WTC11 (cell line): ENCODE data around the gene WDR83. TPM values are rescaled to one million over a fixed set of nuclear protein-coding genes. Genes with fewer than 3 reads are reported as not detected.

Experiments used
- ATAC-seq: fragments of 200-7000 bp; cut with Tn5 transposase; 2 replicates; pipeline ENCODE4 v1.10.0; 2021; ENCODE audit warnings: mild to moderate bottlenecking, moderate library complexity
- CTCF ChIA-PET: fragments of 300-600 bp; sonication (Branson Sonifier 250); formaldehyde crosslinking; loops from one replicate; lab custom pipeline; 2021; ENCODE audit warnings: antibody characterized with exemption; lab: Charles Lee
- POLR2A ChIA-PET: fragments of 350-600 bp; sonication (Branson Sonifier 250); formaldehyde crosslinking; loops from one replicate; lab custom pipeline; 2021; ENCODE audit warnings: antibody characterized with exemption; lab: Charles Lee
- DNase-seq: peaks from one replicate; pipeline ENCODE4 v3.0.0; 2021; ENCODE audit warnings: low spot score
- H3K27ac Mint-ChIP-seq: 2 replicates; pipeline ENCODE4 v1.8.0; 2021; ENCODE audit warnings: mixed read lengths
- H3K27me3 Mint-ChIP-seq: 2 replicates; pipeline ENCODE4 v1.8.0; 2021; ENCODE audit warnings: low read depth, mild to moderate bottlenecking, moderate library complexity, mixed read lengths
- H3K36me3 Mint-ChIP-seq: 2 replicates; pipeline ENCODE4 v1.8.0; 2021; ENCODE audit warnings: mixed read lengths
- H3K4me1 Mint-ChIP-seq: 2 replicates; pipeline ENCODE4 v1.8.0; 2022; ENCODE audit warnings: mixed read lengths
- H3K4me3 Mint-ChIP-seq: 2 replicates; pipeline ENCODE4 v1.8.0; 2021; ENCODE audit warnings: mild to moderate bottlenecking, moderate library complexity, mixed read lengths
- H3K9me3 Mint-ChIP-seq: 2 replicates; pipeline ENCODE4 v1.8.0; 2021; ENCODE audit warnings: mixed read lengths
- ATF1 ChIP-seq: sonication (generic); formaldehyde crosslinking; IDR thresholded peaks from 2 replicates; pipeline ENCODE4 v1.8.1; 2023; ENCODE audit warnings: mild to moderate bottlenecking, moderate library complexity, missing genetic modification reagents
- ATF3 ChIP-seq: sonication (generic); formaldehyde crosslinking; conservative IDR thresholded peaks from 2 replicates; pipeline ENCODE4 v1.8.1; 2022; ENCODE audit warnings: mild to moderate bottlenecking, missing genetic modification reagents
- CREM ChIP-seq: sonication (generic); formaldehyde crosslinking; IDR thresholded peaks from 2 replicates; pipeline ENCODE4 v1.8.1; 2022; ENCODE audit warnings: mild to moderate bottlenecking, missing genetic modification reagents, moderate library complexity
- CTCF ChIP-seq: fragments of 200-600 bp; IDR thresholded peaks from 2 replicates; pipeline ENCODE4 v1.8.0; 2022; ENCODE audit warnings: antibody characterized with exemption
- FOXP4 ChIP-seq: sonication (generic); formaldehyde crosslinking; IDR thresholded peaks from 2 replicates; pipeline ENCODE4 v1.8.0; 2022; ENCODE audit warnings: mild to moderate bottlenecking, missing genetic modification reagents
- HMGXB4 ChIP-seq: sonication (generic); formaldehyde crosslinking; IDR thresholded peaks from 2 replicates; pipeline ENCODE4 v1.8.1; 2023; ENCODE audit warnings: mild to moderate bottlenecking, moderate library complexity, missing genetic modification reagents
- MLX ChIP-seq: sonication (generic); formaldehyde crosslinking; IDR thresholded peaks from 2 replicates; pipeline ENCODE4 v1.8.1; 2023; ENCODE audit warnings: mild to moderate bottlenecking, missing genetic modification reagents, moderate library complexity
- NR3C1 ChIP-seq: sonication (generic); formaldehyde crosslinking; conservative IDR thresholded peaks from 2 replicates; pipeline ENCODE4 v1.8.1; 2023; ENCODE audit warnings: low read depth, mild to moderate bottlenecking, missing genetic modification reagents
- TEAD4 ChIP-seq: sonication (generic); formaldehyde crosslinking; IDR thresholded peaks from 2 replicates; pipeline ENCODE4 v1.8.0; 2022; ENCODE audit warnings: mild to moderate bottlenecking, missing genetic modification reagents
- USF2 ChIP-seq: sonication (generic); formaldehyde crosslinking; IDR thresholded peaks from 2 replicates; pipeline ENCODE4 v1.8.1; 2023; ENCODE audit warnings: mild to moderate bottlenecking, missing genetic modification reagents, moderate library complexity
- ZBTB21 ChIP-seq: sonication (generic); formaldehyde crosslinking; IDR thresholded peaks from 2 replicates; pipeline ENCODE4 v1.8.1; 2023; ENCODE audit warnings: mild to moderate bottlenecking, missing genetic modification reagents, borderline replicate concordance
- total RNA-seq: library from RNA; stranded (reverse); gene quantifications from 3 replicates; pipeline ENCODE4 v1.2.3, GENCODE V29; 2021
- TF ChIP-seq, protein P1 (sequence below): sonication (generic); formaldehyde crosslinking; IDR thresholded peaks from 2 replicates; pipeline ENCODE4 v1.8.0; 2022; ENCODE audit warnings: missing genetic modification reagents
- TF ChIP-seq, protein P2 (sequence below): sonication (generic); formaldehyde crosslinking; IDR thresholded peaks from 2 replicates; pipeline ENCODE4 v1.8.0; 2022; ENCODE audit warnings: mild to moderate bottlenecking, missing genetic modification reagents

Gene WDR83
- total RNA-seq, 1 experiment from 2014 or later: 21.8 TPM

DNA sequence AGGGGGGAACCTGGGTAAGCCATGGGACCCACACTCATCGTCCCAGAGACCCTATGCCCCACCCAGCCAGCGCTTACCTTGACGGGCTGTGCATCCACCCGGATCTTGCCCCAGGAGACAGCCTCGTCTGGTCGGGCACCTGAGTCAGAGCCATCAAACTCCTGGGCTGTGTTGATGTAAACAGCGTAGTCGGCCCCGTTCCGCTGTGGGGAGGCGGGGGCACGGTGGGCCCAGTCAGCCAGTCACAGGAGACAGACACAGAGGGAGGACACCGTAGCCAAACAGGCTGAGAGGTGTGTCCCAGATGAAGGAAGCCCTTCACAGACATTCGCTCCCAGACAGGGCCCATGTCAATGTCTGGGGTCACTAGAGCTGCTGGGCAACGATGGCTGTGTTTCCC is 9.3 kb downstream of the WDR83 start:
- no peaks in the 10 kb centered on the region for H3K9me3 Mint-ChIP-seq
- H3K27ac Mint-ChIP-seq: no peak overlapping the region
- 0 out of 2 replicates have a peak, but pooled peaks have one; percentile 19 for TF ChIP-seq ATF3 (CRISPR knock-in tag)
- no peak for TF ChIP-seq USF2 (CRISPR knock-in tag)
- peaks cover 4% of the 10 kb centered on the region; the same call in 1 of the 2 replicates for H3K4me1 Mint-ChIP-seq
- H3K36me3 Mint-ChIP-seq: peaks cover 58% of the 10 kb centered on the region
- DNase-seq (no peak), ATAC-seq (no peak)
- ChIA-PET CTCF (interaction anchor here (0.6 to 2.4 kb wide), 9 partner anchors 10 to 126 kb away, joined by 3 to 12 read pairs (median 6); partner anchors contain the start of genes MAN2B1, THSD8, WDR83 and ZNF490), POLR2A (interaction anchor here (0.8 kb wide), 1 partner anchor 18 kb away, joined by 3 read pairs; no protein-coding TSS in a partner anchor)
- no peak overlapping the region for H3K4me3 Mint-ChIP-seq
- H3K27me3 Mint-ChIP-seq: no peaks in the 10 kb centered on the region

- Mint-ChIP-seq H3K36me3 (peaks cover 62% of the 10 kb centered on the region), H3K27ac (no peak overlapping the region)
- CTCF ChIA-PET: interaction anchor here (0.6 to 2.4 kb wide), 14 partner anchors 10 to 172 kb away, joined by 3 to 12 read pairs (median 4); partner anchors contain the start of genes GET3, MAN2B1, THSD8 and WDR83
- TF ChIP-seq USF2 (CRISPR knock-in tag) (no peak), CTCF (peak; percentile 83), MLX (CRISPR knock-in tag) (no peak)
- TF ChIP-seq, protein P1, sequence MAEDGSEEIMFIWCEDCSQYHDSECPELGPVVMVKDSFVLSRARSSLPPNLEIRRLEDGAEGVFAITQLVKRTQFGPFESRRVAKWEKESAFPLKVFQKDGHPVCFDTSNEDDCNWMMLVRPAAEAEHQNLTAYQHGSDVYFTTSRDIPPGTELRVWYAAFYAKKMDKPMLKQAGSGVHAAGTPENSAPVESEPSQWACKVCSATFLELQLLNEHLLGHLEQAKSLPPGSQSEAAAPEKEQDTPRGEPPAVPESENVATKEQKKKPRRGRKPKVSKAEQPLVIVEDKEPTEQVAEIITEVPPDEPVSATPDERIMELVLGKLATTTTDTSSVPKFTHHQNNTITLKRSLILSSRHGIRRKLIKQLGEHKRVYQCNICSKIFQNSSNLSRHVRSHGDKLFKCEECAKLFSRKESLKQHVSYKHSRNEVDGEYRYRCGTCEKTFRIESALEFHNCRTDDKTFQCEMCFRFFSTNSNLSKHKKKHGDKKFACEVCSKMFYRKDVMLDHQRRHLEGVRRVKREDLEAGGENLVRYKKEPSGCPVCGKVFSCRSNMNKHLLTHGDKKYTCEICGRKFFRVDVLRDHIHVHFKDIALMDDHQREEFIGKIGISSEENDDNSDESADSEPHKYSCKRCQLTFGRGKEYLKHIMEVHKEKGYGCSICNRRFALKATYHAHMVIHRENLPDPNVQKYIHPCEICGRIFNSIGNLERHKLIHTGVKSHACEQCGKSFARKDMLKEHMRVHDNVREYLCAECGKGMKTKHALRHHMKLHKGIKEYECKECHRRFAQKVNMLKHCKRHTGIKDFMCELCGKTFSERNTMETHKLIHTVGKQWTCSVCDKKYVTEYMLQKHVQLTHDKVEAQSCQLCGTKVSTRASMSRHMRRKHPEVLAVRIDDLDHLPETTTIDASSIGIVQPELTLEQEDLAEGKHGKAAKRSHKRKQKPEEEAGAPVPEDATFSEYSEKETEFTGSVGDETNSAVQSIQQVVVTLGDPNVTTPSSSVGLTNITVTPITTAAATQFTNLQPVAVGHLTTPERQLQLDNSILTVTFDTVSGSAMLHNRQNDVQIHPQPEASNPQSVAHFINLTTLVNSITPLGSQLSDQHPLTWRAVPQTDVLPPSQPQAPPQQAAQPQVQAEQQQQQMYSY (CRISPR knock-in tag): no peak
- TF ChIP-seq, protein P2, sequence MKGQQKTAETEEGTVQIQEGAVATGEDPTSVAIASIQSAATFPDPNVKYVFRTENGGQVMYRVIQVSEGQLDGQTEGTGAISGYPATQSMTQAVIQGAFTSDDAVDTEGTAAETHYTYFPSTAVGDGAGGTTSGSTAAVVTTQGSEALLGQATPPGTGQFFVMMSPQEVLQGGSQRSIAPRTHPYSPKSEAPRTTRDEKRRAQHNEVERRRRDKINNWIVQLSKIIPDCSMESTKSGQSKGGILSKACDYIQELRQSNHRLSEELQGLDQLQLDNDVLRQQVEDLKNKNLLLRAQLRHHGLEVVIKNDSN (CRISPR knock-in tag): no peak
- TF ChIP-seq, all 79 proteins: peak for 1
- peaks cover 7% of the 10 kb centered on the region; the same call in 1 of the 2 replicates for H3K4me1 Mint-ChIP-seq
- no peak overlapping the region for H3K4me3 Mint-ChIP-seq
- no peaks in the 10 kb centered on the region for H3K27me3 Mint-ChIP-seq
- no peaks in the 10 kb centered on the region for H3K9me3 Mint-ChIP-seq
- DNase-seq (peak; percentile 97), ATAC-seq (peak; percentile 52)
- POLR2A ChIA-PET: interaction anchor here (0.8 kb wide), 1 partner anchor 19 kb away, joined by 3 read pairs; no protein-coding TSS in a partner anchor
These were observed 9.8 kb downstream of the WDR83 start for GRCh38 chr19:12676384-12676792.

DNA sequence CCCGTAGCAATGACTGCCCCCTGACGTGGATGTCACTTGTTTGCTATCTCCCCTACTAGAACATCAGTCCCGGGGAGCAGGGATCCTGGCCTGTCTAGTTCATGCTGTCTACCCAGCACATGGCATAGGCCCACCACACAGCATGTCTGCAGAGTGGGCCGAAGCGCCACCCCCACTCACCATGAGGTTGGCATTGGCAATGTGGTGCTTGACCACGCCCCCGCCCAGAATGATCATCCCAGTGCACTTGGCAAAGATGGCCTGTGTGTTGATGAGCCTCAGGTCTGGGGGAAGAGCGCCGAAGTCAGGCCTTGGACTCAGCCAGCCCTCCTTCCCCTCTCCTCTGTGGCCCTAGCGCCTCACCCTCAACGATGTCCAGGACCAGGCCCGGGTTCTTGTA is 10.3 kb downstream of the WDR83 start:
- ATAC-seq (no peak), DNase-seq (no peak)
- ChIA-PET POLR2A (no interaction called here), CTCF (interaction anchor here (0.6 to 2.4 kb wide), 13 partner anchors 11 to 171 kb away, joined by 3 to 12 read pairs (median 4); partner anchors contain the start of genes GET3, MAN2B1, THSD8 and WDR83)
- Mint-ChIP-seq H3K27ac (no peak overlapping the region), H3K36me3 (peaks cover 59% of the 10 kb centered on the region), H3K9me3 (no peaks in the 10 kb centered on the region), H3K27me3 (no peaks in the 10 kb centered on the region), H3K4me1 (peaks cover 6% of the 10 kb centered on the region; the same call in 1 of the 2 replicates), H3K4me3 (no peak overlapping the region)
- TF ChIP-seq FOXP4 (no peak), TEAD4 (CRISPR knock-in tag) (no peak), CTCF (no peak), NR3C1 (CRISPR knock-in tag) (no peak), ATF1 (no peak), HMGXB4 (CRISPR knock-in tag) (no peak), CREM (CRISPR knock-in tag) (no peak), ZBTB21 (no peak)
